CD4-positive, alpha-beta T cell treated with Interleukin-15 for 1 hour (primary cell): ENCODE results near the gene PROZ.
A peak's percentile ranks its signal among the peaks of the same experiment; 100 is the strongest.

Experiments
- DNase-seq: peaks from one replicate; pipeline ENCODE4 v3.0.0-alpha.2; 2020

Gene PROZ

DNA sequence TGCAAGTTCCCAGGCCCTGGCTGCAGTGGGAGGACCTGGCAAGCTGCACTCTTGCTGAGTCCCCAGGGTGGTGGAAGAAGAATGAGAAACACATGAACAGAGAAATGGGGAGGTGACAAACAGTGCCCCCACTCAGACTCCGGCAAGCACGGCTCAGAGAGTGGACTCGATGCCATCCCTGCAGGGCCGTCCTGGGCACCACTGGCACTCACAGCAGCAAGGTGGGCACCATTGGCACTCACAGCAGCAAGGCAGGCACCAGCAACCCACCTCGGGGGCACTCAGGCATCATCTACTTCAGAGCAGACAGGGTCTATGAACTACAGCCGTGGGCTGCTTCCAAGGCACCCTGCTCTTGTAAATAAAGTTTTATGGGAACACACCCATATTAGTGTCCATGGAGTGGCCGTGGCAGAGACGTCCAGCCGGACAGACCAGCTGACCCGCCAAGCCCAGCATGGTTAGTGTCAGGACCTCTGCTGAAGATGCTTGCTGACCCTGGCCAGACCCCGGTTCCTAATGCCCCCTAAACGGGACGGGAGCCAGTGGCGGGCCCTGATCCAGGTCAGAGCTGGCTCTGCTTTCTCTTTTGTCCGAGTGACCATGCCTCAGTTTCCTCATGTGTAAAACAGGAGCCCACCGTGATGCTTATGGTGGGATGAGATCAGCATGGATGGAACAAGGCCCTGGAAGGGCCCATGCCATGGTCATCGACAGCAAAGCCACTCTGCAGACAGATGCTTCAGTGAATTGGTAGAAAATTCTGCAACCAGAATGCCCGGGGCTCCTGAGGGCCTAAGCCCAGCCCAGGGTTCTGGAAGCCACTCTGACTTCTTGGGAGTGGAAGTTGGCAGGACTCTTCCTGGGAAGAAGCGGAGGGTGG lies 37.9 kb upstream of the PROZ start:
- DNase-seq: no peak

DNA sequence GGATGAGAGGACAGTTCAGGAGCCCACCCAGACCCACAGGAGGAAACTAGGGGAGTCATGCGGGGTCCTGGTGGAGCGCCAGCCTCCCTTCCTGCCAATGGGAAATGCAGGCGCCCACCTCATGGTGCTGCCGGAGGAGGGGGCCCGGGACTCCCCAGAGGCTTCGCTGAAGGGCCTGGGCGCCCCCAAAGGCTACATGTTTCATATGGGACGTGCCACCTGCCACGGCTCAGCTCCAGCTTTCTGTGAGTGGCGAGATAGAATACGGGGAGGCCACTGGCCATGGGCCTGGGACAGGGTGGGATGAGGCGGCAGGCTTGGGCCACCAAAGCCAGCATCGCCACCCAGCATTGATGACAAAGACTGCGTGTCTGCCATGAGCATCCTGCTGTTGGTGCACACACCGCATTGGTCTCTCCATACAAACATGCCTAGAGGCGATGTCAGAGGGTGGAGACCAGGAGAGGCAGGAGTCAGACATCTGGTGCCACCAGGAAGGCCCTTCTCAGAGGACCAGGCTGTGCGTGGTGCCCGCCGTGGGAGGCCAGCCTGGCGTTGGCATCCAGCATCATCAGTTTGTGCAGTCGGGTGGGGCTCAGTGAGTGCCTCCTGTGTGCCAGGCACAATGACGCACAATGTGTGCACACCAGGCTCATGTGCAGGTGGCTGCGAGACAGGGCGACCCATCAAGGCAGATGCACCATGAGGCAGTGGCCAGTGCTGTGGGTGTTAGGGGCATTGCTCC lies 37.1 kb upstream of the PROZ start:
- DNase-seq: no peak

DNA sequence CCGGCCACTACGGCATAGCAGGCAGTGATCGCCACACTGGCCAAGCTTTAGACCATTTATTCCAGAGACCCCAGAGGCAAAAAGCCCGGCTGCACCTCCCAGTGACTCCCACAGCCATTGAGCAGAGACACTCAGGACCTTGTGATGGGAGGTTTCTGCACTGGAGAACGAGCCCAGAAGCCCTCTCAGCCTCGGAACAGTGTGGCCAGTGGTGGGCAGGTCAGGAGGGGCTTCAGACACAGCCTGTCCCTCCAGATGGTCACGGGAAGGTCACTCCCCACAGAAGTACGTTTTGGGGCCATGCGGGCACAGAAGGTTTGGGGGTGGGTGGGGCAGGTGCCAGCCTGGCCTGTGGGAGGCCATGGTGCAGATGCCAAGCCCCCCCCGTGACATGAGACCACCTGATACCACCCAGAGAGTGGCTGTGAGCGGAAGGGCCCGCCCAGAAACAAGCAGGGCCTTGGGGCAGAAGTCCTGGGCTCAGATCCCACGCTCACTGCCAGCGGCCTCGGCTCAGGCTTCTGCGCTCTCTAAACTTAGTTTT lies 36.4 kb upstream of the PROZ start:
- no peak for DNase-seq

DNA sequence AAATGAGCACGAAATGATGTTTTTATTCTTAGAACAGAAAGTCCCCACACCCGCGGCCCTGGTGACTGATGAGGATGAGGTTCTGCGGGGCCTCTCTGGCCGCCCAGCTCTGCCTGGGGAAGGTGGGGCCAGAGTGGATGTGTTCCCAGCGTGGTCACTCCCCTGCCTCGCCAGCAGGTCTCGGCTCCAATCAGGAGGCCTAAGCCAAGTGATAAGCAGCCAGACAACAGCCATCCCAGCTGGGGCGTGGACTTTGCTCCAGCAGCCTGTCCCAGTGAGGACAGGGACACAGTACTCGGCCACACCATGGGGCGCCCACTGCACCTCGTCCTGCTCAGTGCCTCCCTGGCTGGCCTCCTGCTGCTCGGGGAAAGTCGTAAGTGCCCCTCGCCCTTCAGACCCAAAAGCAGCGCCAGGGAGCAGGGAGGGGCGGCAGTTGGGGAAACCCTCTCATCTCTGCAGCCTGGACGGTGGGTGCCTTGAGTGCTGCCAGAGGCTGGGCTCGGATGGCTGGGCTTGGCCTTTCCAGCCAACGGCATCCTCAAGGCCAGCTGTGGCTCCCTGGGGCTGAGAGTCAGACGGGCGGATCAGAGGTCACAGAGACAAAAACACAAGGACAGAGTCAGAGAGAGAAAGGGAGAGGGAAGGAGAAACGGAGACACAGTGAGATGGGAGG lies 35.8 kb upstream of the PROZ start, which contains the start of gene F10:
TSS of gene F10 (plus strand) at position 250 of the 676 bp plus-strand sequence. CDS start at position 307, 57 bp downstream.
- no peak for DNase-seq

DNA sequence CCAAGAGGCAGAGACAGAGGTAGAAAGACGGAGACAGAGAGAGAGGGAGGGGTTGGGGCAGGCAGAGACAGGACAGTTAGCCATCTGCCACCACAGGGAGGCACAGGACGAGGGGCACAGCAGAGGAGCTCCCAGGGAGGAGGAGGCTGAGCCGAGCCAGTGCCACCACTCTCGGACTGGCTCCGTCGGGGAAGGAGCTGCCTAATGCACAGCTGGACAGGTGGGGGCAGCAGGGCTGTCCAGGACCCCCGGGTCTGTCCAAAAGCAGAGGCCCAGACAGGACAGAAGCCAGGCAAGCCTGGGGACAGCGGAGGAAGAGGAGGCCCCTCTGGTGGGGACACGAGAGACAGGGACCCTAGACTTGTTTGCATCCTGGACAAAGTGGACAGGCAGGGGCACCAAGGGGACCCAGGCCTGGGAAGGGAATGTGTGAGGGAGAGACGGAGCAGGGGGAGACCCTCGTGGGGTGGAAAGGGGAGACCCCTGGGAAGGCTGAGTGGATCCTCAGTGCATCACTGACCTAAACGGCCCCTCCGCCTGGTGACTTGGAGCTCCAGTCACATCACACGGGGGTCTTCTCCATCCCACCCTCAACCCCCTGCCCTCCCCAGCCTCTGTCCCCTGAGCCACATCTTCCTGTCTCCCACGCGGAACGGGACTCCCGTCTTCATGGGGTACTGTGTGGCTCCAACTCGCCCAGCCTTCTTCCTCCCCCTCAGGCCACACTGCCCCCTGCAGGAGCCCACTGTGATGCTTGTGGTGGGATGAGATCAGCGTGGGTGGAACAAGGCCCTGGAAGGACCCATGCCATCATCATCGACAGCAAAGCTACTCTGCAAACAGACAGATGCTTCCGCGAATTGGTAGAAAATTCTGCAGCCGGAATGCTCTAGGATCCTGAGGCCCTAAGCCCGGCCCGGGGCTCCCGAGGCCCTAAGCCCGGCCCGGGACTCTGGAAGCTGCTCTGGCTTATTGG lies 34.9 kb upstream of the PROZ start:
- DNase-seq: no peak

DNA sequence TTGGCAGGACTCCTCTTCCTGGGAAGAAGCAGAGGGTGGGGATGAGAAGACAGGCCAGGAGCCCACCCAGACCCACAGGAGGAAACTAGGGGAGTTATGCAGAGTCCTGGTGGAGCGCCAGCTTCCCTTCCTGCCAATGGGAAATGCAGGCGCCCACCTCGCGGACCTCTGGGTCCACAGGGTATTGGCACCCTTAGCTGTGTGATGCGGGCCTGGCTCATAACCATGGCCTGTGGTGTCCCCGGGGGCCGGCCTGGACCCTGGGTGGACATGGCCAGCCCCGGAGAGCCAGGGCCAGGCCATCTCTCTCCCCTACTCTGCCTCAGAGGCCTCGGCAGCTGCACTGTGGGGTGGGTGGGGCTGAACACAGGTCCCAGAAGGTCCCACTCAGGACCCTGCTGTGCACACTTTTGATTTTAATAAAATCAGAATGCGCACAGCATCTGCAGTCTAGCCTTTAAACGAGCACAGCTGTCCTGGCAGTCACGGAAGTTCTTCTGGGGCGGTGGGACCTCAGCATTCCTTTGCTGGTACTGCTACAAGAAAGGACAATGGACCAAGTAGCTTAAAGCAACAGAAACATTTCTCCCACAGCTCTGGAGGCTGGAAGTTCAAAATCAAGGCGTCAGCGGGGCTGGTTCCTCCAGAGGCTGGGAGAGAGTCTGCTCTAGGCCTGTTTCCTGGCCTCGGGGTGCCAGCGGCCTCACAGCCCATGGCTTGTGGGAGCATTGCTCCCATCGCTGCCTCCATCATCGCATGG lies 34.1 kb upstream of the PROZ start:
- DNase-seq: no peak

DNA sequence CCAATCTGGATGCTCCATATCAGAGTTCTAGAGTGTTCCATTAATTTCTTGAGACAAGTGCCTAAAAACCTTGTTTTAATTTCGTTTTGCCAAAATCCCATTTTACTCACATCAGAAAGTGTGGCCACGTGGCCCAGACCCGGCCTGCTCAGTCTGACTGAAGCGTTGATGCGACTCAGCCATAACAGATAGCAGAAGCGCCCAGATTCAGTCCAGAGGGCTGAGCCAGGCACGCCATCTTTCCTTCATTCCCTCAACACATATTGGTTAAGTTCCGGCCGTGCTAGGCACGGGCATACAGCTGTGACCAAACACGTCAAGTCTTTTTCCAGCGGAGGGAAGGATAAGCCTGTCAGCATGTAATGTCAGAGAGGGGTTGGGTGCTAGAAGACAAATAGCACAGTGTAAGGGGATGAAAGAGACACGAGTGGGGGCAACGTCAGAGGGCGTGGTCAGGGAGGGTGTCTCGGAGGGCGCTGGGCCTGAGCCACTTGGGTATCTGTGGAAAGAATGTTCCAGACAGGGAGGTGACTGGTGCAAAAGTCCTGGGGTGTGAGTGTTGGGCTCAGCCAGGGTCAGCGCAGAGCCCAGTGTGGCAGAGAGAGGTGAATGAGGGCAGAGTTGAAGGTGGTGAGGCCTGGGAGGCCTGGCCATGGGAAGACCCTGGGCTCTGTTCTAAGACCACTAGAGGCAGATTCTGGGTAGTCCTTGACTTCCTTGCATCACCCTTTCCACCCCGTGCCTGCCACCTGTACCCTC lies 32.8 kb upstream of the PROZ start:
- DNase-seq: no peak

DNA sequence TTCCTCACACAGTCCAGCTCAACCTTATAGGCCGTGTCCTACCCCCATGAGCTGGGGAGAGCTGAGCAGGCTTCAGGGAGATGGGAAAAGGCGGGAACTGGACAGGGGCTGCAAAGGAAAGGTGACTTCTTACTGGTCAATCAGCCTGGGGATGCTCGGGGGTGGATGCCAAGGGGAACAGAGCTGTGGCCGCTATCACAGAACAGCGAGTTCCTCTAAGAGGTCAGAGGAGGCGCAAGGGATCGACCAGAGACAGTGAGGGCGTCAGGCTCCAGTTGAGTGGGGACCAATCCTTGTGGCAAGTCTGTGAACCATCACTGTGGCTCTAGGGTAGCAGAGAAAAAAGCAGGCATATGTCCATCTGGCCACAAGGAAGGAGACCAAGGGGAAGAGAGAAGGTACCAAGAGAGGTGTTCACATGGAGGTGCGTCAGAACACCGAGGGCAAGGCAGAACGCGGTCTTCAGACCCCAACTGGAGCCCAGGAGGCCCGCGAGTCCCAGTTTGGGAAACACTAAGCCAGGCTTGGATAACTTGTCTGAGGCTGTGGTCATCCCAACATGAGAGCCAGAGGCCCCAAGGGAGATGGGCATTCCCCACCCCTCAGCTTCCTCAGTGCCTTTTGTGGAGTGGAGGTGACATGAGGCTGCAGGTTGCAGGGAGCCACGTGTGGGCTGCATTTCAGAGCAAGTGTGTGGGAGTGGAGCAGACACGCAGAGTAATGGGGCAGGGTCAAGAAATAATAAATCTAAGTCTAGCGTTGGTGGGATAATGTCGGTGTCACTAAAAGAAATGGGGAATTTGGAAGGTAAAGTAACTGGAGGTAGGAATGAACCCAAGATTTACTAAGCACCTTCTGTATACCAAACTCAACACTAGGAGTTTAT lies 31.9 kb upstream of the PROZ start:
- no peak for DNase-seq

DNA sequence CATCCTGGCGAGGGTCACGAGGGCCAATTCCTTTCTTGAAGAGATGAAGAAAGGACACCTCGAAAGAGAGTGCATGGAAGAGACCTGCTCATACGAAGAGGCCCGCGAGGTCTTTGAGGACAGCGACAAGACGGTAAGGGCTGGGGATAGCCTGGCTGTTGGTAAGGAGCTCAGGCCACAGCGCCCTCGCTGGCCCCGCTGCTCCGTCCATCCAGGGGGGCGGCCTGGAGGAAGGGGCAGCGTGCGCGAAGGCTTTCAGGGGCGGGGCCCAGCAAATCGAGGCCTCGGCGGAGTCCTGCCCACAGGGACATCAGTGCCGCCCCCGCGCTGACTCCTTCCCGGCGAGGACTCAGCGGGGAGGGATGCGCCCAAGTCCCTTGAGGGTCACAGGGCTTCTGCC lies 29.0 kb upstream of the PROZ start:
- DNase-seq: no peak

DNA sequence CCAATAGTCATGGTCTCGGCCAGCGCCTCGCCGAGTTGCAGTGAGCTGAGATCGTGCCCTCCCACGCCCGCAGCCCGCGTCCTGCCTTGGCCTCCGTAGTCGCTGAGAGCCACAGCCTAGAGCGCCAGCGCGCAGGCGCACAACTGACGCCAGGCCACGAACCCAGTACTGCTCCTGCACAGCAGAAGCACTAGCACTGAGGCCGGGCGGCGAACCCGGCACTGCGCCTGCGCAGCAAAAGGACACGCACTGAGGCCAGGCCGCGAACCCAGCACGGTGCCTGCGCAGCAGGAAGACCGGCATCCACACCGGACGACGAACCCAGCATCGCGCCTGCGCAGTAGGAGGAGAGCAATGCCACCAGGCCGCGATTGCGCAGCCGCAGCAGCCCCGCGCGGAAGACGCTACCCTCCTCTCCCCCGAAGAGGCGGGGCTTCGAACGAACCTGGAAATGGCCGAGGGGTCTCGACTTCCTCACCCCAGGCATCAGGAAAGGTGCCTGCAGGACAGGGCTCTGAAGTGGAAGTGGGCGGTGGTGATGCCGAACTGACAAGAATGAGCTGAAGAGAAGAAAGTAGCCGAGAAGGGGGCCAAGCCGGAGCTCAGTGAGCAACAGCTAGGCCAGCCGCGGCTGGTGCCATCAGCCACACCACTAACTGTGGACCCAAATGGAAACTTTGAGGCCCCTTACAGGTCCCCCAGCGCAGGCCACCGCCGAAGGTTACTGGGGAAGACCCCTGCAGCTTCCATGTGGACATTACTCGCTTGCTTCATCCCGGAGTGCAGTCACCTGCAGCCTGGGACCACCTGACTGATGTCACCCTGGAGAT lies 28.3 kb upstream of the PROZ start:
- peak; percentile 34 for DNase-seq

DNA sequence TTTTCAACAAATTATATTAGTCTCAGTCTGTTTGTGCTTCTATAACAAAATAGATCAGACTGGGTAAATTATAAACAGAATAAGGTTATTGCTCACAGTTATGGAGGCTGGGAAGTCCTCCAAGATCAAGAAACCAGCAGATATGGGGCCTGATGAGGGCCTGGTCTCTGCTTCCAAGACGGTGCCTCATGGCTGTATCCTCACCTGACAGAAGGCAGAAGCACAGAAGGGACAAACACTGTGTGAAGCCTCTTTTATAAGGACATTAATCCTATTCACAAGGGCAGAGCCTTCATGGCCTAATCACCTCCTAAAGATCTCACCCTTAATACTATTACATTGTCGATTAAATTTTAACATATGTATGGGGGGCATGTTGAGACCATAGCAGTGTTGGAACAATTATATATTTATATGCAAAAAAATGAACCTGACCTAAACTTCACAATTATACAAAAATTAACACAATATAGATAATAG lies 23.1 kb upstream of the PROZ start:
- DNase-seq: no peak

DNA sequence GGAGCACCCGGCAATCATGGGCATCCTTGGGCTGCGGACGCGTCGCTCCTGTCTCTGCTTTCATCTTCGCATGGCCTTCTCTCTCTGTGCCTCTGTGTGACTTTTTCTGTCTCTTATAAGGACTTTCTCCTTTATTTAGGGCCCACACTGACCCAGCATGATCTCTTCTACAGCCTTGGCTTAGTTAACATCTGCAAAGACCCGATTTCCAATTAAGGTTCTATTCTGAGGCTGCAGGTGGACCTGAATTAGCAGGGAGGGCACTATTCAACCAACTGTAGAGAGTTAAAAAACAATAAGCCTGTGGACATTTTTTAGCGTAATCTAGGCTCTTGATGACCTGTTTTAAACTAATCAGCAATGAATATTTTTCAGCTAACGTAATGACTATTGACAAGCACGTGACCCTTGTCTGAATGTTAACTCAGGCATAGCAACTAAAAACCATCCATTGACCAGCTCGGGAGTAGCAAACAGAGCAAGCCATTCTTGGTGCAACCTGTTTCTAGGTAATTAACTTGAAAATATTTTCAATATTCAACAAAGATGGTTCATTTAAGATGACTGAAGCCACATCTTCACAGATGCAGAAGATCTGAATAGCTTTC lies 20.7 kb upstream of the PROZ start:
- DNase-seq: no peak

DNA sequence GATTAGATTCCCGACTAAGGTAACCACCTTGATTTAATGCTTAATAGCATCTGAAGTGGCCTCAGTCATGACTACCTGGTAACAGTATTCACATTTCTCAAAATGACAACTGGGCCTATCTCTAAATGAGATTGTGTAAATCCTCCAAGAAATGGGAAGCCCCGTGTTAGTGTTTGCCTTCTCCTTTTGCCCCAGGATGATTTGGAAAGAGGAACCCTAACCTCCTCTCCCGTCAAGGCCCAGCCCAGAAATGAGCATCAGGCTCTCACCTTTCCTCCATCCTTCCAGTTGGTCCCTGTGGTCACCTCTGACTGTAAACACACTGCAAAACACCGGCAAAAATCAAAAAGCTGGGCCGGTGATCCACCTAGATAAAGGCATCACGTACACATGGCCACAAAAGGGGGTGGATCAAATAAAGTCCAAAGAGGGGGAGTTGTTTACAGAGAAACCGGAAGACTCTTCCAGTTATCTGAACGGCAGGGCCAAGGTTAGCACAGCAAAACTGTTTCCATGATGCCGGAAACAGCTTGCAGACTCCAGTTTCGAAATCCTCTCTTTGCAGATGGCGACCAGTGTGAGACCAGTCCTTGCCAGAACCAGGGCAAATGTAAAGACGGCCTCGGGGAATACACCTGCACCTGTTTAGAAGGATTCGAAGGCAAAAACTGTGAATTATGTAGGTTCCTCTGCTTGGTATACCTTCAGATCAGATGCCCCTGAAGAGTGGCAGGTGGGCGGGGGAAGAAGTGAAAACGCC lies 19.5 kb upstream of the PROZ start:
- DNase-seq: no peak

DNA sequence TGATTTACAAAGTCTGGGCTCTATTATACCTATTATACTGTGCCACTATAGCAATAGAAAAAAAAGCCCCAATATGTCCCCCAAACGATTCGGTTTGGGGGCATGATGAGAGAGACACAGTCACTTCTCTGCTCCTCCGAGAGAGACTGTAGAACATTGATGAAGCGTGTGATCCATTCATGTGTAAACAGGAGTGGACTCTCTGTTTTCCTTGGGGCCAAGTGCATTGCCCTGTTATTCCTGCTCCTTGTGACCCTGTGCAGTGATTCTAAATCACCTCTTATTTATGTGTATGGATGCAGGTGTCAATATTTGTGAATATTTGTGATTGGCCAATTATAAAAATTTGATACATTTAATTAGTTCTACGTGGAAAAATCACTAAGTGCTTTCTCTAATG lies 18.9 kb upstream of the PROZ start:
- DNase-seq: no peak

DNA sequence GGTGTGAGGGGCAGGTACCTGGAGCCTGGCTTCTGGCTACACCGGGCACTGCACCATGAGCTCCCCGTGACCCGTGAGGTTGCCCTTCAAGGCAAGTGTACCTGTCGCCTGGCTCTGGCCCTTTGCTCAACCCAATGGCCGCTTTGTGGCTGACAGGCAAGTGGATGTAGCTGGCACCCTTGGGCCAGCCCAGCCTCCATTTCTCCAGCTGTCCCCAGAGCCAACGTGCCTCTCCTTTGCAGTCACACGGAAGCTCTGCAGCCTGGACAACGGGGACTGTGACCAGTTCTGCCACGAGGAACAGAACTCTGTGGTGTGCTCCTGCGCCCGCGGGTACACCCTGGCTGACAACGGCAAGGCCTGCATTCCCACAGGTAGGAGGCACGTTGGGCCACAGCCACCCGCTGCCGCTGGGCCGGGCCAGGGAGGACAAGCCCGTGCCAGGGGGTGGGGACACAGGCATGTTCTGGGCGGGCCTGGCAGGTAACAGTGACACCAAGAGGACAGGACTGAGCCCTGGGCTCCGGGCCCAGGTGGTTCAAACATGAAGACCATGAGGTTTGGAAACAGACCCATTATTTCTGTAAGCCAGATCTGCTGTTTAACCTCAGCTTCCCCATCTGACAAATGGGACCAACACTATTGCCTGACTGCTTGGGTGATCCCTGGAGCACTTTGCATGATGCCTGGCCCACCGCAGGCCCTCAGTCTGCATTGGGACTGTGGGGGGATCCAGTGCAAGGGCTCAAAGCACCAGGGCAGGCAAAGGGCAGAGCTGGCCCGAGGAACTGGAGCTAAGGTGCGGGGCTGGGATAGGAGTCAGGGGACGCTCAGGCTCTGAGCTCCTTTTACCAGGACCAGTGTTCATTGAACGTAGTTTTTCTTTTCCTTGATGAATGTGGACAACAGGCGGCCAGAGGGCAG lies 17.5 kb upstream of the PROZ start:
- DNase-seq: no peak

DNA sequence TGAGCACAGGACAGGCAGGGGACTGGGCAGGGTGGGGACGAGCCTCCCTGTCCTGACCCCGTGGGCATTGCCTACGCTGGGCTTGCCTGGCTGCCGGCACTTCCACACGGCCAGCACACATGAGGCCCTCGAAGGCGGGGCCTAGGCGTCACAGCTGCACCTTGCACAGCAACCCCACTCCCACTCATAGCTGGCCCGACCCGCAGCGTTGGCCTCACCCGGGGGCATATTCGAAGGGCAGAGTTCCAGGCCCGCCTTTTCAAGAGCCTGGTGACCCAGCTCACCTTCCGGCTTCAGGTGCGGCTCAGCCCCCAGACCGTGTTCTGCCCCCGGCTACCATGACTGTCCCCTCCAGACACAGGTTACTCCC lies 16.9 kb upstream of the PROZ start:
- no peak for DNase-seq
